ENCODE results near the gene EFEMP1. TPM values are rescaled to one million over a fixed set of nuclear protein-coding genes. Genes with fewer than 3 reads are reported as not detected.

Gene EFEMP1
- 60.3 TPM for polyA plus RNA-seq (2013, experiment 1 of 2)
- polyA plus RNA-seq (2013, experiment 2 of 2), result 63.1 TPM

DNA sequence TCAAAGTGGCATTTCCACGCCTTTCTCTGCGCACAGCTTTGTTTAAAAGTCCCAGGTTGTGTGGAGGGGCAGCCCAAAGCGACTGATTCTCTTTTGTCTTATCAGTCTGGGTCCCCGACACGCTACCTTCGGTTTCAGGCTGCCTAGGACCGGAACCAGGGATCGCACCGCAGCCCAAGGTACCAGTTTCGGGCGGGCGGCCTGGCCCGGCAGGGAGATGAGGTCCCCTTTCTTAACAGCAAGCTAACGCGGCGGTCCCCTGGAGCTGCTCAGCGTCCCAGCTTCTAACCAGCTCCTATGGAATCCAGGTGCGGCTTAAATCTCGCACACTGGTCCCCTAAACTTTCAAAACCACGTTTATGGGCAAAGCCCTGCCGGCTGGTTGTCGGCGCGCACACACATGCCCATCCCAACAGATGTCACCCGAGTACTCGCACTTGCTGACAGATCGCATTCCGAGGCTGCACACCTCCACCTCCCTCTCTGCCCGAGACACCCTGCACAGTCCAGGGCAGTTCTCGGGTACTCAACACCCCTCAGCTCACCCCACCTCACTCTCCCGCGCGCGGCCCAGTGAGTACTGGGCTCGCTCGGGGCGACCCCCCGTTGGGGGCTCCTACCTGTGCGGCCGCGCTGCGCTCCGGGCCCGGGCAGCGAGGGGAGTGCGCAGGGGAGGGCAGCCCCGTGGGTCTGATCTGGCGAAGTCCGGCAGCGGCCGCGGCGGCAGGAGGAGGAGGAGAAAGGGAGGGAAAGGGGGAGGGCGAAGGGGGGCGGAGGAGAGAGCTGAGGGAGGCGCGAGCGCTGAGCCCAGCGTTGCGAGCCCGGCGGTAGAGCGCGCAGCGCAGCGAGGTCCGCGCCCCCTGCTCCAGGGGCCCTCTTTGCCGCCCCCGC, at the start of gene EFEMP1:
Gene EFEMP1, minus strand, starts transcription at position 692 of the 891 bp plus-strand sequence. CDS start 1,342 bp downstream, outside the sequence.
- peak; percentile 79 for DNase-seq (ENCODE audit: low spot score)

GRCh38 chr2:55970500-55970899, 46.9 kb upstream of the EFEMP1 start:
- H2BK5ac ChIP-seq (ENCODE audit: low read length), result no peak overlapping the region
- H2BK15ac ChIP-seq (ENCODE audit: low read length), result no peak overlapping the region
- H4K91ac ChIP-seq (ENCODE audit: low read depth, low read length, poor library complexity), result no peak overlapping the region
- H2AFZ ChIP-seq (ENCODE audit: low read length), result no peak overlapping the region
- H3K79me1 ChIP-seq (ENCODE audit: low read depth, low read length), result no peaks in the 10 kb centered on the region
- WGBS, 2 donors (ENCODE audit: extremely low coverage in 2 of 2, insufficient read length in 2 of 2, insufficient replicate concordance in 1 of 2), result no CpG with 5 or more reads among the region's 2 CpGs
- no peak overlapping the region for H3K4ac ChIP-seq (ENCODE audit: low read length)
- no peaks in the 10 kb centered on the region for H3K9me3 ChIP-seq (replicated peaks in 1 of 2; ENCODE audit: control insufficient read depth in 2 of 2, insufficient read depth in 1 of 2, low read depth in 1 of 2, low read length in 2 of 2)
- H3K4me3 ChIP-seq (ENCODE audit: low read length in 2 of 2), result no peak overlapping the region
- H3K23ac ChIP-seq (ENCODE audit: low read depth, low read length, poor library complexity), result no peak overlapping the region
- no peak for DNase-seq (ENCODE audit: low spot score)
- no peak overlapping the region for H2BK12ac ChIP-seq (ENCODE audit: low read length)
- no peak overlapping the region for H3K27ac ChIP-seq (replicated peaks; ENCODE audit: low read length)
- no peaks in the 10 kb centered on the region for H3K36me3 ChIP-seq (replicated peaks in 1 of 2; ENCODE audit: control insufficient read depth in 2 of 2, insufficient read depth in 2 of 2, low read length in 2 of 2)
- H3K27me3 ChIP-seq (ENCODE audit: control insufficient read depth in 3 of 3, insufficient read depth in 3 of 3, low read depth in 1 of 3, low read length in 3 of 3), result peaks cover 0 to 21% (median 0%) of the 10 kb centered on the region in 3 experiments
- no peak overlapping the region for H2BK120ac ChIP-seq (ENCODE audit: low read depth, low read length)
- H3K14ac ChIP-seq (ENCODE audit: low read length), result no peak overlapping the region
- no peak overlapping the region for H2AK5ac ChIP-seq (ENCODE audit: low read depth, low read length)
- no peak overlapping the region for H4K8ac ChIP-seq (ENCODE audit: low read depth, low read length)
- no peak overlapping the region for H3K9ac ChIP-seq (ENCODE audit: low read depth, low read length, poor library complexity)
- peaks cover 0 to under 1% of the 10 kb centered on the region in 2 donors for H3K4me1 ChIP-seq (ENCODE audit: control insufficient read depth in 2 of 2, insufficient read depth in 1 of 2, low read depth in 1 of 2, low read length in 2 of 2)
- no peak overlapping the region for H3K4me2 ChIP-seq (ENCODE audit: insufficient read depth, low read length, poor library complexity, severe bottlenecking)
- no peak overlapping the region for H3K18ac ChIP-seq (ENCODE audit: low read length)

More for the DNA sequence above, at the start of gene EFEMP1:
- H4K8ac ChIP-seq (ENCODE audit: low read depth, low read length), result no peak within 1 kb of the TSS
- H2BK120ac ChIP-seq (ENCODE audit: low read depth, low read length), result no peak within 1 kb of the TSS
- H3K9ac ChIP-seq (ENCODE audit: low read depth, low read length, poor library complexity), result peak within 1 kb of the TSS; percentile 78
- no peaks in the 10 kb centered on the region for H3K79me1 ChIP-seq (ENCODE audit: low read depth, low read length)
- H3K4me1 ChIP-seq (ENCODE audit: control insufficient read depth in 2 of 2, insufficient read depth in 1 of 2, low read depth in 1 of 2, low read length in 2 of 2), result peaks cover 0 to 1% of the 10 kb centered on the region in 2 donors
- H2BK5ac ChIP-seq (ENCODE audit: low read length), result no peak within 1 kb of the TSS
- WGBS, 2 donors (ENCODE audit: extremely low coverage in 2 of 2, insufficient read length in 2 of 2, insufficient replicate concordance in 1 of 2), result no CpG with 5 or more reads among the region's 70 CpGs
- peak within 1 kb of the TSS; percentile 2 to 87 for H3K4me3 ChIP-seq (ENCODE audit: low read length in 2 of 2)
- no peak within 1 kb of the TSS for H2BK12ac ChIP-seq (ENCODE audit: low read length)
- H3K4me2 ChIP-seq (ENCODE audit: insufficient read depth, low read length, poor library complexity, severe bottlenecking), result peak within 1 kb of the TSS; percentile 86
- no peak within 1 kb of the TSS for H3K27ac ChIP-seq (replicated peaks; ENCODE audit: low read length)
- H3K9me3 ChIP-seq (replicated peaks in 1 of 2; ENCODE audit: control insufficient read depth in 2 of 2, insufficient read depth in 1 of 2, low read depth in 1 of 2, low read length in 2 of 2), result no peaks in the 10 kb centered on the region
- H3K4ac ChIP-seq (ENCODE audit: low read length), result no peak within 1 kb of the TSS
- H3K36me3 ChIP-seq (replicated peaks in 1 of 2; ENCODE audit: control insufficient read depth in 2 of 2, insufficient read depth in 2 of 2, low read length in 2 of 2), result no peaks in the 10 kb centered on the region
- peak within 1 kb of the TSS; percentile 44 for H3K23ac ChIP-seq (ENCODE audit: low read depth, low read length, poor library complexity)
- no peak within 1 kb of the TSS for H2BK15ac ChIP-seq (ENCODE audit: low read length)
- peak within 1 kb of the TSS; percentile 92 for H3K18ac ChIP-seq (ENCODE audit: low read length)
- H3K14ac ChIP-seq (ENCODE audit: low read length), result peak within 1 kb of the TSS; percentile 44
- peak within 1 kb of the TSS; percentile 81 for H2AFZ ChIP-seq (ENCODE audit: low read length)
- H2AK5ac ChIP-seq (ENCODE audit: low read depth, low read length), result no peak within 1 kb of the TSS
- peaks cover 0 to 49% (median 0%) of the 10 kb centered on the region in 3 experiments for H3K27me3 ChIP-seq (ENCODE audit: control insufficient read depth in 3 of 3, insufficient read depth in 3 of 3, low read depth in 1 of 3, low read length in 3 of 3)
- H4K91ac ChIP-seq (ENCODE audit: low read depth, low read length, poor library complexity), result no peak within 1 kb of the TSS

GRCh38 chr2:55968941-55969340, 45.4 kb upstream of the EFEMP1 start:
- H3K27me3 ChIP-seq (ENCODE audit: control insufficient read depth in 3 of 3, insufficient read depth in 3 of 3, low read depth in 1 of 3, low read length in 3 of 3), result peaks cover 0 to 25% (median 0%) of the 10 kb centered on the region in 3 experiments
- H4K91ac ChIP-seq (ENCODE audit: low read depth, low read length, poor library complexity), result no peak overlapping the region
- H3K4me1 ChIP-seq (ENCODE audit: control insufficient read depth in 2 of 2, insufficient read depth in 1 of 2, low read depth in 1 of 2, low read length in 2 of 2), result no peaks in the 10 kb centered on the region
- no peak overlapping the region for H2BK5ac ChIP-seq (ENCODE audit: low read length)
- H3K4me2 ChIP-seq (ENCODE audit: insufficient read depth, low read length, poor library complexity, severe bottlenecking), result no peak overlapping the region
- H2AFZ ChIP-seq (ENCODE audit: low read length), result no peak overlapping the region
- no peak overlapping the region for H3K18ac ChIP-seq (ENCODE audit: low read length)
- no peak overlapping the region for H3K9ac ChIP-seq (ENCODE audit: low read depth, low read length, poor library complexity)
- no peak overlapping the region for H2BK12ac ChIP-seq (ENCODE audit: low read length)
- H2BK120ac ChIP-seq (ENCODE audit: low read depth, low read length), result no peak overlapping the region
- no peaks in the 10 kb centered on the region for H3K9me3 ChIP-seq (replicated peaks in 1 of 2; ENCODE audit: control insufficient read depth in 2 of 2, insufficient read depth in 1 of 2, low read depth in 1 of 2, low read length in 2 of 2)
- no peak overlapping the region for H2AK5ac ChIP-seq (ENCODE audit: low read depth, low read length)
- H3K4ac ChIP-seq (ENCODE audit: low read length), result no peak overlapping the region
- no peak for DNase-seq (ENCODE audit: low spot score)
- H3K4me3 ChIP-seq (ENCODE audit: low read length in 2 of 2), result no peak overlapping the region
- H3K23ac ChIP-seq (ENCODE audit: low read depth, low read length, poor library complexity), result no peak overlapping the region
- no peak overlapping the region for H3K14ac ChIP-seq (ENCODE audit: low read length)
- H3K79me1 ChIP-seq (ENCODE audit: low read depth, low read length), result no peaks in the 10 kb centered on the region
- no CpG with 5 or more reads among the region's 1 CpG for WGBS, 2 donors (ENCODE audit: extremely low coverage in 2 of 2, insufficient read length in 2 of 2, insufficient replicate concordance in 1 of 2)
- no peaks in the 10 kb centered on the region for H3K36me3 ChIP-seq (replicated peaks in 1 of 2; ENCODE audit: control insufficient read depth in 2 of 2, insufficient read depth in 2 of 2, low read length in 2 of 2)
- no peak overlapping the region for H3K27ac ChIP-seq (replicated peaks; ENCODE audit: low read length)
- H2BK15ac ChIP-seq (ENCODE audit: low read length), result no peak overlapping the region
- H4K8ac ChIP-seq (ENCODE audit: low read depth, low read length), result no peak overlapping the region

DNA sequence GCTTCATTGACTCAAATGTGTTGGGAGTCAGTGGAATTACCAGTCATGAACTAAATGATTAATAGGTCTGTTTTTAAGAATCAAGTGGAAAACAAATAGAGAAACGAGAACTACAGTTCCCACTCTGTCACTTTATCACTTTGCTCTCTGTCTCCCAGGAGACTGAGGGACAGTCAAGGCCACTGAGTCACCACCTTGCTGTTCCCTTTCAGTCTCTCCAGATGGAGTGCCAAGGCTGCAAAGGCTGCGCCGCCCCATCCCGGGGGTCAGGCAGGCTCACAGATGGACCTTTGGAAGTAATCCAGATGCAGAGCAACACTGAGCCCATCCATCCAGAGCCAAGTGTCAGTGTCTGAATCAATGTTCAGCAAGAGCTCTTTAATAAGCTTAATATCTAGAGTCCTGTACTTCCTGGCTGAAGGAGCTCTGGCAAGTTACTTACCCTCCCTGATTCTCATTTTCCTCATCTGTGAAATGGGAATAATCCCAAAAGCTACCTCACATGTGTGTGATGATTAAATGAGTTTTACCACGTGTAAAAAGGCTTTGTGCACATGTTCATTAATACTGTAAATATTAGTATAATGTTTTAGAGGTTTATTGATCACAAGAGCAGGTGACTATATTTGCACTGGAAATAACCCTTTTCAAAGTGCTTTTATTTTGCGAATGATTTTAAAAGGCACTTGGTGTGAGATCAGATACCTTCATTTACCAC, 43.0 kb upstream of the EFEMP1 start:
- Histone ChIP-seq H3K18ac (ENCODE audit: low read length) (no peak overlapping the region), H3K79me1 (ENCODE audit: low read depth, low read length) (no peaks in the 10 kb centered on the region), H2BK15ac (ENCODE audit: low read length) (no peak overlapping the region)

More for the DNA sequence above, 43.0 kb upstream of the EFEMP1 start:
- no peak overlapping the region for H2BK12ac ChIP-seq (ENCODE audit: low read length)
- H3K14ac ChIP-seq (ENCODE audit: low read length), result no peak overlapping the region
- no peak overlapping the region for H2AFZ ChIP-seq (ENCODE audit: low read length)
- no peak overlapping the region for H4K8ac ChIP-seq (ENCODE audit: low read depth, low read length)
- H3K27ac ChIP-seq (replicated peaks; ENCODE audit: low read length), result no peak overlapping the region
- H4K91ac ChIP-seq (ENCODE audit: low read depth, low read length, poor library complexity), result no peak overlapping the region
- no peak overlapping the region for H3K4me2 ChIP-seq (ENCODE audit: insufficient read depth, low read length, poor library complexity, severe bottlenecking)
- no peak overlapping the region for H2BK5ac ChIP-seq (ENCODE audit: low read length)
- H2AK5ac ChIP-seq (ENCODE audit: low read depth, low read length), result no peak overlapping the region
- H3K36me3 ChIP-seq (replicated peaks in 1 of 2; ENCODE audit: control insufficient read depth in 2 of 2, insufficient read depth in 2 of 2, low read length in 2 of 2), result no peaks in the 10 kb centered on the region
- DNase-seq (ENCODE audit: low spot score), result no peak
- WGBS, 2 donors (ENCODE audit: extremely low coverage in 2 of 2, insufficient read length in 2 of 2, insufficient replicate concordance in 1 of 2), result no CpG with 5 or more reads among the region's 6 CpGs
- no peaks in the 10 kb centered on the region for H3K9me3 ChIP-seq (replicated peaks in 1 of 2; ENCODE audit: control insufficient read depth in 2 of 2, insufficient read depth in 1 of 2, low read depth in 1 of 2, low read length in 2 of 2)
- H2BK120ac ChIP-seq (ENCODE audit: low read depth, low read length), result no peak overlapping the region
- H3K9ac ChIP-seq (ENCODE audit: low read depth, low read length, poor library complexity), result no peak overlapping the region
- H3K4me3 ChIP-seq (ENCODE audit: low read length in 2 of 2), result no peak overlapping the region
- no peaks in the 10 kb centered on the region for H3K4me1 ChIP-seq (ENCODE audit: control insufficient read depth in 2 of 2, insufficient read depth in 1 of 2, low read depth in 1 of 2, low read length in 2 of 2)
- peaks cover 0 to 30% (median 0%) of the 10 kb centered on the region in 3 experiments for H3K27me3 ChIP-seq (ENCODE audit: control insufficient read depth in 3 of 3, insufficient read depth in 3 of 3, low read depth in 1 of 3, low read length in 3 of 3)
- H3K4ac ChIP-seq (ENCODE audit: low read length), result no peak overlapping the region
- no peak overlapping the region for H3K23ac ChIP-seq (ENCODE audit: low read depth, low read length, poor library complexity)

All from neuronal stem cell (in vitro differentiated cells).